SK-N-SH (cell line): ENCODE data around the gene MIS12.

Source experiments
- CTCF ChIP-seq: fragments of 200-600 bp; sonication (generic); IDR thresholded peaks from 2 replicates; pipeline ENCODE4 v1.6.1; 2017; ENCODE audit warnings: antibody characterized with exemption, mild to moderate bottlenecking, moderate library complexity
- ELF1 ChIP-seq: IDR thresholded peaks from 2 replicates; pipeline ENCODE4 v1.4.0; 2012
- EP300 ChIP-seq, 2 experiments: IDR thresholded peaks; 2 replicates each; pipeline versions ENCODE4 v1.4.0 to v1.6.1; 2012; ENCODE audit warnings: borderline replicate concordance in 1 of 2, low read depth in 1 of 2, low read length in 1 of 2
- GABPA ChIP-seq: IDR thresholded peaks from 2 replicates; pipeline ENCODE4 v1.4.0; 2012; ENCODE audit warnings: low read depth, mild to moderate bottlenecking
- GATA2 ChIP-seq: sonication (generic); formaldehyde crosslinking; IDR thresholded peaks from 2 replicates; pipeline ENCODE4 v1.5.0; 2020; ENCODE audit warnings: mild to moderate bottlenecking, missing genetic modification reagents
- MAX ChIP-seq: IDR thresholded peaks from 2 replicates; pipeline ENCODE4 v1.4.0; 2012; ENCODE audit warnings: low read depth
- POLR2AphosphoS5 ChIP-seq: IDR thresholded peaks from 2 replicates; pipeline ENCODE4 v1.6.1; 2012; ENCODE audit warnings: low read depth, low read length
- TAF1 ChIP-seq: IDR thresholded peaks from 2 replicates; pipeline ENCODE4 v1.6.1; 2012; ENCODE audit warnings: low read depth, mild to moderate bottlenecking, low read length, moderate library complexity, borderline replicate concordance
- YY1 ChIP-seq: IDR thresholded peaks from 2 replicates; pipeline ENCODE4 v1.4.0; 2012; ENCODE audit warnings: low read depth, mild to moderate bottlenecking

DNA sequence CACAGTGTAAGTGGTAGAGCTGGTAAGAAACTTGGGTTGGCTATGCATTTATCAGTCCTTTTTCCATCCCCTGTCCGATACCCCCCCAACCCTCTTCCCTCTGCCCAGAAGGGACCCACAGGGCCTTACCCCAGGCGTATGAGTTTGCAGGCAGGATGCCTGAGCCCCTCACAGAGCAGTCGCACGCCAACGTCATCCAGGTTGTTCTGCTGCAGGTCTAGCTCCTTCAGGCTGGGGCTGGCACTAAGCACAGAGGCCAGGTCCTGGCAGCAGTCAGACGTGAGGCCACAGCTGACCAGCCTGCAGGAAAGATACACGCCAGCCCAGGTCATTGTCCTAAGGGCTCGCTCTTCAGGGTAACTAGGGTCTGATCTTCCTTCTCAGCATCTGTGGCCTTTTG is 52.9 kb downstream of the MIS12 start:
- TF ChIP-seq EP300 (IDR thresholded peaks at IDR 0.05; ENCODE audit: borderline replicate concordance in 1 of 2, low read depth in 1 of 2, low read length in 1 of 2) (no peak), GATA2 (CRISPR knock-in tag) (no peak), CTCF (no peak), YY1 (no peak), ELF1 (no peak), GABPA (no peak), MAX (no peak), POLR2AphosphoS5 (no peak), TAF1 (no peak)
